22Rv1 (cell line): ENCODE measurements around the gene NPHP4.

ENCODE experiments used
- ZFX ChIP-seq: fragments of 450-650 bp; IDR thresholded peaks from 2 replicates; pipeline ENCODE4 v1.6.1; 2017; ENCODE audit warnings: antibody characterized with exemption, borderline replicate concordance
- TF ChIP-seq, protein P1 (sequence below): fragments of 450-650 bp; IDR thresholded peaks from 2 replicates; pipeline ENCODE4 v1.5.1; 2017; ENCODE audit warnings: mild to moderate bottlenecking

DNA sequence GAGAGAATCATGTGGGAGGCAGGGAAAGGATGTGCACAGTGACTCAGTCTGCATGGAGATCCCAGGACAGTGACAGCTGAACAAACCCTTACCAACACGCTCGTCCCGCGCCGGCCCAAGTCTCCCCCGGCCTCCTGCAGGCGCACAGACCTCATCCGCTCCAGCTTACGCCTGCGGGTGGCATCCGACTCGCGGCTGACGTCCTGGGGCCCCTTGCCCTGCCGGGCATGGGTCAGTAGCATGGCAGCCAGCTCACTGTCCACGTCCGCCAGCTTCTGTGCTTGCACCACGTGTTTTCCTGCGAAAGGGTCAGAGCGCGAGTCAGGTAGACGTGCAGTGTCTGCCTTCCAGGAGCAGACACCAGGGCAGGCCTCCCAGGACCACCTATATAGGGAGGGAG, 115.2 kb downstream of the NPHP4 start:
- TF ChIP-seq, protein P1, sequence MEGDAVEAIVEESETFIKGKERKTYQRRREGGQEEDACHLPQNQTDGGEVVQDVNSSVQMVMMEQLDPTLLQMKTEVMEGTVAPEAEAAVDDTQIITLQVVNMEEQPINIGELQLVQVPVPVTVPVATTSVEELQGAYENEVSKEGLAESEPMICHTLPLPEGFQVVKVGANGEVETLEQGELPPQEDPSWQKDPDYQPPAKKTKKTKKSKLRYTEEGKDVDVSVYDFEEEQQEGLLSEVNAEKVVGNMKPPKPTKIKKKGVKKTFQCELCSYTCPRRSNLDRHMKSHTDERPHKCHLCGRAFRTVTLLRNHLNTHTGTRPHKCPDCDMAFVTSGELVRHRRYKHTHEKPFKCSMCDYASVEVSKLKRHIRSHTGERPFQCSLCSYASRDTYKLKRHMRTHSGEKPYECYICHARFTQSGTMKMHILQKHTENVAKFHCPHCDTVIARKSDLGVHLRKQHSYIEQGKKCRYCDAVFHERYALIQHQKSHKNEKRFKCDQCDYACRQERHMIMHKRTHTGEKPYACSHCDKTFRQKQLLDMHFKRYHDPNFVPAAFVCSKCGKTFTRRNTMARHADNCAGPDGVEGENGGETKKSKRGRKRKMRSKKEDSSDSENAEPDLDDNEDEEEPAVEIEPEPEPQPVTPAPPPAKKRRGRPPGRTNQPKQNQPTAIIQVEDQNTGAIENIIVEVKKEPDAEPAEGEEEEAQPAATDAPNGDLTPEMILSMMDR, result no peak
- TF ChIP-seq ZFX, result no peak
